CD4-positive, alpha-beta T cell treated with Interleukin-17A for 4 hours (primary cell): ENCODE results near the gene EHBP1.

ENCODE experiments used
- DNase-seq: peaks from one replicate; pipeline ENCODE4 v3.0.0-alpha.2; 2020; ENCODE audit warnings: mixed read lengths

The EHBP1 gene

GRCh38 chr2:62826141-62826540, 120.6 kb downstream of the EHBP1 start:
- no peak for DNase-seq

- DNase-seq: no peak
These were observed 121.6 kb downstream of the EHBP1 start for GRCh38 chr2:62826953-62827675.

GRCh38 chr2:62831729-62832128, 126.2 kb downstream of the EHBP1 start:
- DNase-seq: no peak

- no peak for DNase-seq
These were observed 139.0 kb downstream of the EHBP1 start for GRCh38 chr2:62844311-62845090.

GRCh38 chr2:62845256-62845655, 139.7 kb downstream of the EHBP1 start:
- no peak for DNase-seq

GRCh38 chr2:62852254-62852653, 146.7 kb downstream of the EHBP1 start:
- DNase-seq: no peak

DNA sequence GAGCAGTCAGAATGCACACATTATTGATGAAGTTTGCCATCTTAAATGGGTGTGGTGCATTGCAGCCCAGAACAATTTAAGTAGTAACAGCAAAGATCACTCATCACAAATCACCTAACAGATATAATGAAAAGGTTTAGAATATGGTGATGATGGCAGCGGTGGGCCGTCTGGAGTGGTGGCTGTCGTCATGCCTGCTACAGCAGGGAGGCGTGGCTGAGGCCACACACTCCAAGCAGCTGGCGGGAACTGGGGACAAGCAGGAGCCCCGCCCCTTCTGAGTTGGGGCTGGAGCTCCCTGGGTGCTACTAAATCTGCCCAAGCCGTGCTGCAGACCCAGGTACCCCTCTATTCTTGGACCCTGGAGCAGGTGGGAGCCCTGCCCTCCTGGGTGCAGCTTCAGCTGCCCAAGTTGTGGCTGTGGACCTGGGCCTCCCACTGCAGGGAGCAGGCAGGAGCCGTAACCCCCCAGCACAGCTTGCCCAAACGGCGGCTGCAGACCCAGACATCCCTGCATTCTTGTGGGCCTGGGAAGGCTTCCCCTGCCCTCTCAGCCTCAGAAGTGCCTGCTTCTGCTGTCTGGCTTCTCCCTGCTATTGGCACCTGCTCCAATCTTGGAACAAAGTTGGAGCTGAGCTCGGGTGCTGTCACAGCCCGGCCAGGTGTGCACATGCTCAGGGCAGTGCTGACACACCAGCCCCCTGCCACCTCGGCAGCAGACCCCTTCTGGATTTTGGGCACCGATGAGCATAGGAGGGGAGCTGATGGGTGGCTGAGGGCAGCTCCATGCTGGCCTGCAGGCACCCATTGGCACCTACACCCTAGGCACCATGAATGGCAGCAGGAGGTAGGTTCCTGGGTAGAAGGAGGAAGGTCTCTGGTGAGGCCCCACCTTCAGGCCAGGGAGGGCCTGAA, 149.3 kb downstream of the EHBP1 start:
- no peak for DNase-seq

DNA sequence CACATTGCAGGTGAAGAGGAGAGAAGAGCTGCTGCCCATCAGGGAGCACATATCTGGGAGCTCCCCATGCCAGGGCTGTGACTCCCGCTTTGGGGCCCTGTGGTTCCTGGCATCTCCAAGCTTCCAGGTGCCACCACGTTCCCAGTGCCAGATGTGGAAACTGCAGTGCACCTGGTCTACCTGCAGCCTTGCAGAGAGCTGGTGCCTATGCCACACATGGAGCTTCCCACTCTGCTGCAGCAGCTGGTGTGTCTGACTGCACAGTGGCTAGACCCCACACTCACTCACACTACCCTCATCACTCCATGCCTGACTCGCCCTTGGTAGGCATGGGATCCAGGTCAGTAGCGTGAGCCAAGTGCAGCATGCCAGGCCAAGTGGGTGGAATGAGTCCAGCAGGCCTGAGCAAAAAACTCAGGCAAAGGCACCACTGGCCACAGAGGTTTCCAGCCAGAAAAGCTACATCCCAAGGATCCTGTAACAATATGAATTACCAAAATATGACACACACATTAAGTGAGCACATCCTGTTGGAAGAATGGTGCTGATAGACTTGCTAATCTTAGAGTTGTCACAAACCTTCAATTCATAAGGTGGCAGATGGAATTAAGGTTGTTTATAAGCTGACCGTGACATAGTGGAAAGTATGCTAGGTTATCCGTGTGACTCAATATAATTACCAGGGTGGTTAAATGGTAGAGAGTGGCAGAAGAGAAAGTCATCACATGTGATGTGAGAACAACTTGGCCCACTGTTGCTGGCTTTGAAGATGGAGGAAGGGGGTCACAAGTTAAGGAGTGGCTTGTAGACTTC, 150.9 kb downstream of the EHBP1 start:
- DNase-seq: no peak

- DNase-seq: no peak
These were observed 151.8 kb downstream of the EHBP1 start for GRCh38 chr2:62857139-62857931.

DNA sequence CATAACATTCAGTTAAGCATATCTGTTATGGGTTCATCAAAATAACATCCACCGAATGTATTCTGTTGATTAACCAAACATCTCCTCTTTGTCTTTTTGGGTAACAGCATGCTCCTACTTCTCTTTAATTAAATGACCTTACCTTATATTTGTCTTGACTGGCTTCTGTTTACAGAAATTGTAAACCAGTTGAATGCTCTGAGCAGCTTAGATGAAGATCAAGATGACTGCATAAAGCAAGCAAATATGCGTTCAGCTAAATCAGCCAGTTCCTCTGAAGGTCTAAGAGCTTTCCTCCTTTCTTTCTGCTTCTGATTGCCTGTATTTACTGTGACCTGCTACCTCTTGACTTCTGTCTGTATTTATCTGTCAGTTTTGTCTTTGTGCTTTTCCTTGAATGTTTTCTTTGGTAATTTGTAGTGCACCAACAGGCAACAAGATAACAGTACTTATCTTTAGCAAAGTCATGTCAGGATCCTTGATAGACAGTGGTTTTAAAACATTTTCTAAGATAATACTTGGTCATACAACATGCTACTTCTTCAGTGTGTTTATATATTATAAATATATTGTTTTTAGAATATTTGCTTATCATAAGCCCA, 152.8 kb downstream of the EHBP1 start:
- DNase-seq: no peak

DNA sequence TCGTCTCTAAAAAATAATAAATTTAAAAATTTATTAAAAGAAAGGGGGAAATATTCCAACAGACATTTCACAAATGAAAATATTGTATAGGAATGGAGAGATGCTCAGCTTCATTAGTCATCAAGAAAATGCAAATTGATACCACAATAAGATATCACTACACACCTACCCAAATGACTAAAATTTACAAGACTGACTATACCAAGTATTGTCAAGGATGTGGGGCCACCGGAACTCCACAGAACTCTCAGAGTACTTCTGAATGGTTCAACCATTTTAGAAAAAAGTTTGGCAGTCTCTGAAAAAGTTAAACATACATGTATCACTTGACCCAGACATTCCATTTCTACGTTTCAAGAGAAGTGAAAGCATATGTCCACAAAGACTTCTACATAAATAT, 163.4 kb downstream of the EHBP1 start:
- no peak for DNase-seq

DNA sequence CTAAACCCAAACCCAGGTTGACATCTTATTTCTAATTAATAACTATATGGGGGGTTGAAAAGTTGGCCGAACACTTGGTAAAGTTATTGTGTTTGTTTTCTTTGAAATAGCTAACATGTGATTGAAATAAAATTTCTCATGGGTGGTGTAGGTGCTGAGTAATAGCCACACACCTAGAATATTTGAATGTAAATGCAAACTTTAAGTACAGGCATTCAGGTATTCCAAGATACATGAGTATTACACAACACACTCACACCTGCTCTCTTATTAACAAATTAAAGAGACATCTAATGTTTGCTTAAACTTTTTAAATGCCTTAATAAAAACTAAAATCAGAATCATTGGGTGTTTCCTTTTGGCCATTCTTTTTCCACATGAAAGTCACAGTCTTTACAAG, 165.5 kb downstream of the EHBP1 start:
- no peak for DNase-seq

DNA sequence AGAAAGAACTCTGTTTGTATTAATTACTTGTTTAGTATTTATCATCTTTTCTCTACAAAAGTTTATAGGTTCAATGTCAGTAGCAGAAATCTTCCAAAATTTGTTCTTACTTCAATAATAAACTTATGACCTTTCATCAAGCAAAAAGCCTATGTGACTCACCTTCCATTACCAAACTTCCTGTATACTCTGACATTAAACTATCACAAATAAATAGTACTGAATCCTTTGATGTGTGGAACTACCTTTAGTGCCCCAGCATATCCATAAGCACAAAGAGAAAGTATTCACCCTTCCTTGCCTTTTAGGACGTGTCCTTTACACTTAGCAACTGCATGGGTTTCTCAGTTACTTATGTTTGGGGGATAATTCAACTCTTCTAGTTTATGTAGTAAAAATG, 166.0 kb downstream of the EHBP1 start:
- DNase-seq: no peak

- DNase-seq: no peak
These were observed 168.1 kb downstream of the EHBP1 start for GRCh38 chr2:62873603-62874002.

- no peak for DNase-seq
These were observed 169.4 kb downstream of the EHBP1 start for GRCh38 chr2:62874881-62875383.

- no peak for DNase-seq
These were observed 175.8 kb downstream of the EHBP1 start for GRCh38 chr2:62881162-62881795.

- no peak for DNase-seq
These were observed 178.1 kb downstream of the EHBP1 start for GRCh38 chr2:62883629-62884028.

- DNase-seq: no peak
These were observed 178.6 kb downstream of the EHBP1 start for GRCh38 chr2:62884086-62884485.

- DNase-seq: no peak
These were observed 179.0 kb downstream of the EHBP1 start for GRCh38 chr2:62884514-62884913.

GRCh38 chr2:62894966-62895631, 189.6 kb downstream of the EHBP1 start:
- no peak for DNase-seq
